GM18526 (cell line): Measurements from ENCODE around the gene WDR87.

Experiments used
- POLR2A ChIP-seq: IDR thresholded peaks from 3 replicates; pipeline ENCODE4 v1.6.1; 2011; ENCODE audit not compliant: insufficient read length; ENCODE audit errors: extremely low read depth

WDR87 gene

GRCh38 chr19:37907735-37908455 lies 1.5 kb upstream of the WDR87 start:
- no peak for TF ChIP-seq POLR2A

- TF ChIP-seq POLR2A, result peak; percentile 69
These were observed 708 bp upstream of the WDR87 start, which contains the start of gene SIPA1L3 for GRCh38 chr19:37906869-37907734. Gene SIPA1L3, plus strand, starts transcription at chr19:37907208. Its CDS starts 174,358 bp downstream, at chr19:38081566.

GRCh38 chr19:37903096-37903495 lies 3.3 kb downstream of the WDR87 start:
- TF ChIP-seq POLR2A, result no peak

- no peak for TF ChIP-seq POLR2A
These were observed 3.7 kb downstream of the WDR87 start for GRCh38 chr19:37902668-37903067.

GRCh38 chr19:37899966-37900365 lies 6.4 kb downstream of the WDR87 start:
- TF ChIP-seq POLR2A, result no peak

GRCh38 chr19:37899453-37899852 lies 6.9 kb downstream of the WDR87 start:
- TF ChIP-seq POLR2A, result no peak

GRCh38 chr19:37896180-37896579 lies 10.2 kb downstream of the WDR87 start:
- no peak for TF ChIP-seq POLR2A

- no peak for TF ChIP-seq POLR2A
These were observed 12.4 kb downstream of the WDR87 start for GRCh38 chr19:37893845-37894575.

GRCh38 chr19:37886571-37886970 lies 19.8 kb downstream of the WDR87 start:
- no peak for TF ChIP-seq POLR2A

- TF ChIP-seq POLR2A, result no peak
These were observed 21.0 kb downstream of the WDR87 start for GRCh38 chr19:37885392-37885791.

- no peak for TF ChIP-seq POLR2A
These were observed 29.2 kb downstream of the WDR87 start for GRCh38 chr19:37877147-37877546.

GRCh38 chr19:37876032-37876431 lies 30.4 kb downstream of the WDR87 start:
- no peak for TF ChIP-seq POLR2A

- no peak for TF ChIP-seq POLR2A
These were observed 31.6 kb downstream of the WDR87 start for GRCh38 chr19:37874784-37875183.

GRCh38 chr19:37872383-37872782 lies 34.0 kb downstream of the WDR87 start:
- TF ChIP-seq POLR2A, result no peak

GRCh38 chr19:37869766-37870340 lies 36.5 kb downstream of the WDR87 start:
- no peak for TF ChIP-seq POLR2A
